Muscle layer of duodenum (tissue), 2 donors: ENCODE results near the gene CYP46A1.
A peak's percentile ranks its signal among the peaks of the same experiment; 100 is the strongest.

Source experiments
- H3K27ac ChIP-seq: one replicate; pipeline ENCODE4 v1.7.0; 2013; ENCODE audit warnings: mild to moderate bottlenecking, low read length
- H3K27me3 ChIP-seq: one replicate; pipeline ENCODE4 v1.7.0; 2013; ENCODE audit warnings: low read depth, mild to moderate bottlenecking, control low read depth, low read length
- H3K36me3 ChIP-seq, 2 donors: one replicate each; pipeline ENCODE4 v1.7.0; 2013; ENCODE audit warnings: low read length in 2 of 2, control low read depth in 1 of 2, mild to moderate bottlenecking in 1 of 2; ENCODE audit not compliant: insufficient read depth in 2 of 2, control insufficient read depth in 1 of 2
- H3K4me1 ChIP-seq, 2 donors: one replicate each; pipeline ENCODE4 v1.7.0; 2013; ENCODE audit warnings: low read length in 2 of 2, mild to moderate bottlenecking in 2 of 2, control low read depth in 1 of 2, moderate library complexity in 1 of 2; ENCODE audit not compliant: insufficient read depth in 2 of 2, control insufficient read depth in 1 of 2
- H3K4me3 ChIP-seq, 2 donors: one replicate each; pipeline ENCODE4 v1.7.0; 2013; ENCODE audit warnings: low read length in 2 of 2, low read depth in 1 of 2, mild to moderate bottlenecking in 1 of 2
- H3K9me3 ChIP-seq, 2 donors: one replicate each; pipeline ENCODE4 v1.7.0; 2013; ENCODE audit warnings: low read length in 2 of 2, control low read depth in 1 of 2, mild to moderate bottlenecking in 1 of 2; ENCODE audit not compliant: control insufficient read depth in 1 of 2
- donor health status: healthy.

CYP46A1 gene

DNA sequence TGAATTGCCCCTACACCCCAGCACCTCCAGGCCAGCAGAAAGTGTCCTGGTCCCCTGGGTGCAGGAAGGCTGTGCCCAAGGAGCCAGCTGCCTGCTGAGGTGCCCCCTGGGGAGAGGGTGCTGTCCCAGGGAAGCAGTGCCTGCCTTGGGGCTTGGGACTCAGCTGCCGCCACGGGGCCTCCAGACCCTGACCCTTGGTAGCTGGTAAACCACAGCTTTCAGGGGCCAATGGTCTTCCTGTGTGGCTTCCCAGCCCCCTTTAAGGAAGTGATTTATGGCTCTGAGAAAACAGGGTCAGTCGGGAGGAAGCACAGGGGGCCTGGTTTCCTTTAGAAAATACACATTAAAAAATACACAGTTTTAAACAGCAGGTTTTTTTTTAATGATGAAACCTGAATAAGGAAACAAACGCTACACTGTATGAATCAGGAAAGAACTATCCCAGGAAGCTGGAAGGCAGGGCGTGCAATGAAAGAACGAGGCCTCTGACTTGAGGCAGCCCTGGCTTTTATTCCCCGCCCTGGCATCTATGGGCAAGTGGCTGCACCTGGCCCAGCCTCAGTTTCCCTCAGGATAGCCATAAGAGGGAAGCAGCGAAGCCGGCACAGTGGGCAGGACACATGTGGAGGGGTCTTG, 68.5 kb downstream of the CYP46A1 start:
- peak overlapping the region; percentile 79 for H3K27ac ChIP-seq
- peaks cover 10 to 58% of the 10 kb centered on the region in 2 donors for H3K4me1 ChIP-seq

DNA sequence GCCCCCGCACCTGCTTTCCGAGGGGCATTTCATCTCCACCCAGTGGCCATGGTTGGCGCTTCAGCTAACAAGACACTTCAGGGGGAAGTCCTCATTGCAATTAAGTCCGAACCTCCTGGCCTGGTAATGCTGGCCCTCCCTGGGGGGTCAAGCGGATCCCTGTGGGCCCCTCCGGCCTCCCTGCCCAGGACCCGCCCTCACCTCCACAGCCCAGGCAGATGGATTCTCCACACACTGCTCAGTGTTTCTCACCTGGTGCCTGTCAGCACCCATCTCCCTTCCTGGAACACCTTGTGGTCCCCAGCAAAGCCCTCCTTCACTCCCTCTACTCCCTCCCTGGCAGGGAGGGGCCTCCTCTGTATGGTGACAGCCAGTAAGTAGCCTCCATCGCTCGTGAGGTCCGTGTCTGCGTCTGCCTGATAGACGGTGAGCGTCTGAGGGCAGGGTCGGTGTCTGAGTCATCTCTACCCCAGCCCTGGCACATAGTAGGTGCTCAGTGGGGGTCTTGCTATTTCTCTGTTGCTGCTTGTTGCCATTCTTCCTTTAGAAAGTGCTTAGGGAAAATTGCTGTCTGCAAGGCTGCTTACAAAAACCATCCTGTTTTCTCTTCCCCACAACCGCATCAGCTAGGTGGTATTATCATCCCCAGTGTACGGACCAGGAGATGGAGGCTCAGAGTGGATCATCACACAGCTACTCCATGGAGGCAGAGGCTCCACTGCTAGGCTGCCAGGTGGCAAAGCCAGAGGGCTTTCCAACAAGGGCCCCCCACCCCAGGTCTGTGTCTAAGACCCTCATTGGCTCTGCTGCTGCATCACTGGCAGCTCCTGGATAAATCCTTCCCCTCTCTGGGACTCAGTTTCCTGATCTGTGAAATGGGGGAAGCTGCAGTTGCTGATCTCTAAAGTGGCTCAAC, 69.4 kb downstream of the CYP46A1 start:
- Histone ChIP-seq H3K27me3 (no peaks in the 10 kb centered on the region), H3K4me1 (peaks cover 16 to 64% of the 10 kb centered on the region in 2 donors), H3K9me3 (no peaks in the 10 kb centered on the region), H3K36me3 (no peaks in the 10 kb centered on the region), H3K4me3 (no peak overlapping the region), H3K27ac (no peak overlapping the region)

More for the DNA sequence above, 68.5 kb downstream of the CYP46A1 start:
- Histone ChIP-seq H3K4me3 (no peak overlapping the region), H3K9me3 (no peaks in the 10 kb centered on the region), H3K27me3 (no peaks in the 10 kb centered on the region), H3K36me3 (no peaks in the 10 kb centered on the region)

- no peak overlapping the region for H3K4me3 ChIP-seq
- no peak overlapping the region for H3K27ac ChIP-seq
- peaks cover 16 to 61% of the 10 kb centered on the region in 2 donors for H3K4me1 ChIP-seq
- H3K9me3 ChIP-seq: no peaks in the 10 kb centered on the region
- no peaks in the 10 kb centered on the region for H3K27me3 ChIP-seq
- no peaks in the 10 kb centered on the region for H3K36me3 ChIP-seq
These were observed 70.3 kb downstream of the CYP46A1 start for GRCh38 chr14:99754141-99755067.

GRCh38 chr14:99755068-99755405, 70.9 kb downstream of the CYP46A1 start:
- H3K4me3 ChIP-seq: no peak overlapping the region
- H3K9me3 ChIP-seq: no peaks in the 10 kb centered on the region
- no peaks in the 10 kb centered on the region for H3K36me3 ChIP-seq
- no peaks in the 10 kb centered on the region for H3K27me3 ChIP-seq
- H3K27ac ChIP-seq: no peak overlapping the region
- H3K4me1 ChIP-seq: peaks cover 16 to 55% of the 10 kb centered on the region in 2 donors

DNA sequence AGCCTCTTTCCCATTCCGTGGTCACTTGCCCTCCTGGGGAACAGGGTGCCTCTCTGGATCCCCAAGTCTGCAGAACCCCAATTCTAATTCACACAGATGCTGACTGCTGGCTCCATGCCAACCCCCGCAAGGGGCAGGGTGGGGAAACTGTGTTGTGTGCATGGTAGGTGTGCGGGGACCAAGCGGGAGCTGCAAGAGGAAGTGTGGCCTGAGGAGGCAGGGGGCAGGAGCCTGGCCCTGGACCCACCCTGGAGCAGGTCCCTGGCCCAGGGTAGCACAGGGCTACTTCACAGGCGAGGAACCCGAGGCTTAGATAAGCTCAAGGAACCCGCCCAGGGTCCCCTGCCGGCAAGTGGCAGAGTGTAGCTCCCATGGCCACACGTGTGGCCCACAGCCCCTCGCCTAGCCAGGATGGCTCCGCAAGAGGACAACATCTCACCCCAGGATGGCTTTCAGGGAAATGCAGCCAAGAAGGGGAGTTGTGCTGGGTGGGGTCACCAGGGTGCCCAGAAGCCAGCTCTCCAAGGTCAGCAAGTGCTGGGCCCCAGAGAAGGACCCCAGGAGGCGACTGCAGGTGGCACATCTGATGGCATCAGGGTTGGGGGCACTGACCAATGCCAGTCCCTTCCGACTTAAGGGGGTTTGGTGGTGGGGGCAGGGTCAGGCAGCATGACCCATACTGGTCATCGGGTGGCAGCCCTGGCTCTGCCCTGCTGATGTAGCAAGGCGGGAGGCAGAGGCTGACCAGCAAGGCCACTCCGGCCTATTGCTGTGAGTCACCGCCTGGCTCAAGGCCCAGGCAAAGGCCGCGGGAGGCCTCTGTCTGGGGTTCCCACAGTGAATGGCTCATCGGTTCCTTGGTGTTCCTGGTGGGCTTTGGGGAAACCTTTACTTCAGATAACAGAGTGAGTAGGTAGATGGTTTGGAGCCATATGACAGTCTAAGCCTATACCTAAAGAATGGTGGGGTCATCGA, 71.8 kb downstream of the CYP46A1 start:
- Histone ChIP-seq H3K4me3 (no peak overlapping the region), H3K27me3 (no peaks in the 10 kb centered on the region), H3K36me3 (no peaks in the 10 kb centered on the region), H3K27ac (peak overlapping the region; percentile 16), H3K4me1 (peaks cover 16 to 59% of the 10 kb centered on the region in 2 donors), H3K9me3 (no peaks in the 10 kb centered on the region)

- Histone ChIP-seq H3K4me3 (no peak overlapping the region), H3K27ac (no peak overlapping the region), H3K9me3 (no peaks in the 10 kb centered on the region), H3K36me3 (no peaks in the 10 kb centered on the region), H3K4me1 (peaks cover 16 to 56% of the 10 kb centered on the region in 2 donors), H3K27me3 (no peaks in the 10 kb centered on the region)
These were observed 72.7 kb downstream of the CYP46A1 start for GRCh38 chr14:99756796-99757195.

GRCh38 chr14:99757331-99758070, 73.4 kb downstream of the CYP46A1 start:
- Histone ChIP-seq H3K4me3 (no peak overlapping the region), H3K36me3 (no peaks in the 10 kb centered on the region), H3K4me1 (peaks cover 13 to 49% of the 10 kb centered on the region in 2 donors), H3K9me3 (no peaks in the 10 kb centered on the region), H3K27ac (peak overlapping the region; percentile 64), H3K27me3 (no peaks in the 10 kb centered on the region)

- Histone ChIP-seq H3K27ac (peak overlapping the region; percentile 64), H3K27me3 (no peaks in the 10 kb centered on the region), H3K36me3 (no peaks in the 10 kb centered on the region), H3K4me3 (no peak overlapping the region), H3K4me1 (peaks cover 10 to 44% of the 10 kb centered on the region in 2 donors), H3K9me3 (no peaks in the 10 kb centered on the region)
These were observed 74.2 kb downstream of the CYP46A1 start for GRCh38 chr14:99758121-99758821.

- Histone ChIP-seq H3K9me3 (no peaks in the 10 kb centered on the region), H3K4me3 (no peak overlapping the region), H3K27me3 (no peaks in the 10 kb centered on the region), H3K36me3 (no peaks in the 10 kb centered on the region), H3K27ac (no peak overlapping the region), H3K4me1 (peaks cover 10 to 39% of the 10 kb centered on the region in 2 donors)
These were observed 74.9 kb downstream of the CYP46A1 start for GRCh38 chr14:99758872-99759545.
